ENCODE results near the gene FASTK.
A peak's percentile ranks its signal among the peaks of the same experiment; 100 is the strongest.

DNA sequence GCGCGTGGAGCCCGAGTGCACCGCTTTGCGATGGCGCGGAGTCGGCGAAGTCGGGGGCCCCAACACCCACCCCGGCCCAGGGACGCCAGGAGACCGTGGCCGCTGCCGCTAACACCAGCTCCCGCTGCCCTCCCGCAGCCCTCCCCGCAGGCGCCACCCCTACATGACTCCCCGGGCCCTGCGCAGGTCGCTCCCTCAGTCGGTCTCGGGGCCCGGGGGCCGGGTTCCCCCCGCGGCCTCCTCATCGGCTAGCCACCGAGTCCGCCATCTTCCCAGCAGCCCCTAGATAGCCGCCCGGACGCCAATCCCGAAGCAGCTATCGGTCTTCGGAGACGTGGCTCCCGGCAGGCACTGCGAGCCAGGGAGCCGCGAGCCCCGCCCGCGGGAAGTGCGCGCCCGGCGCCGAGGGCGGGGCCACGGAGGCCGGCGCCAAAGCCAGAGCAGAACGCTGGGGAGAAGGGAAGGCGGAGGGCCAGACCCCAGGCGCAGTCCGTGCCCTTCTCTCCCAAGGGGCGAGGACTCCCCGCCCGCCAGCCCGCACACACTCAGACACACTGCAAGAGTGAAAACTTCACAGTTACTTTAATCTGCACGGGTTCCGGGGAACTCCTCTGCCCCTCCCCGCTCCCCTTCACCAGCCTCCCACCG, at the start of gene FASTK:
- TF ChIP-seq, protein P1, sequence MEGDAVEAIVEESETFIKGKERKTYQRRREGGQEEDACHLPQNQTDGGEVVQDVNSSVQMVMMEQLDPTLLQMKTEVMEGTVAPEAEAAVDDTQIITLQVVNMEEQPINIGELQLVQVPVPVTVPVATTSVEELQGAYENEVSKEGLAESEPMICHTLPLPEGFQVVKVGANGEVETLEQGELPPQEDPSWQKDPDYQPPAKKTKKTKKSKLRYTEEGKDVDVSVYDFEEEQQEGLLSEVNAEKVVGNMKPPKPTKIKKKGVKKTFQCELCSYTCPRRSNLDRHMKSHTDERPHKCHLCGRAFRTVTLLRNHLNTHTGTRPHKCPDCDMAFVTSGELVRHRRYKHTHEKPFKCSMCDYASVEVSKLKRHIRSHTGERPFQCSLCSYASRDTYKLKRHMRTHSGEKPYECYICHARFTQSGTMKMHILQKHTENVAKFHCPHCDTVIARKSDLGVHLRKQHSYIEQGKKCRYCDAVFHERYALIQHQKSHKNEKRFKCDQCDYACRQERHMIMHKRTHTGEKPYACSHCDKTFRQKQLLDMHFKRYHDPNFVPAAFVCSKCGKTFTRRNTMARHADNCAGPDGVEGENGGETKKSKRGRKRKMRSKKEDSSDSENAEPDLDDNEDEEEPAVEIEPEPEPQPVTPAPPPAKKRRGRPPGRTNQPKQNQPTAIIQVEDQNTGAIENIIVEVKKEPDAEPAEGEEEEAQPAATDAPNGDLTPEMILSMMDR (conservative IDR thresholded peaks at IDR 0.05) = no peak
- peak; percentile 92; the same call in 1 of the 2 replicates for TF ChIP-seq ZFX (IDR thresholded peaks at IDR 0.05)
